ENCODE data around the gene XCL1. TPM values are rescaled to one million over a fixed set of nuclear protein-coding genes. Genes with fewer than 3 reads are reported as not detected.

XCL1 gene
- total RNA-seq, 1 experiment from 2014 or later = not detected

DNA sequence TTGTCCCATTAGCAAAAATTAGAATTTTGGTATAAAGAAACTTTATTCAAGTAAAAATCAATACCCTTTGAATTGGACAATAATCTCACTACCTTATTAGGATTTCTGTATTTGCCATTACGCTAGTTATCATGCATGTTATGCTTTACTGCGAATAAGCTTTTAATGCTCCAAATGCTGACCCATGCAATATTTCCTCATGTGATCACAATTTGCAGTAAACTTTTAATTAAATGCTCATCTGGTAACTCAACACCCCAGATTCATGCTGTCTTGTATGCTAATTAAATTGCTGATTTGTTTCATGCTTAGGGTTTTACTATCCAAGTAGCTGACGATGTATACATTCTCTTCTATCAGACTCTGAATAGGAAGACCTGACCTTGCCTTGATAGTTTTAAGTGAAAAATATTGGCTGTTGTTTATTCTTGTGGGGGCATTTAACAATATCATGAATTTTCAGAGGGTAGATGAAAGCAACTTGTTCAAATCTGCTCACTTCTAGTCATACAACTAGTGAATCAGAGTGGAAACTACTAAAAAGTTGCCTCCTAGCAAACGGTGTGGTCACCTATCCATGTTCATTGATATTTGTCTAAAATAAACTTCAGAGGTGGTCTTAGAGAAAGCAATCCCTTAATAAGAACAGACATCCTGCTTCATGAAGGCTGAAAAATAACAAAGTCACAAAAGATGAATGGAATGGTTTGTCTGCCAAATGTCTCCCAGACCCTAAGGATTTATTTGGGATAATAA is 5.6 kb downstream of the XCL1 start:
- RAD21 ChIA-PET (ENCODE audit: low non-redundant PET in 1 of 2, low total read pairs in 2 of 2, uncharacterized antibody in 2 of 2, unreplicated experiment in 2 of 2) = no interaction called here
- Histone ChIP-seq H2AFZ (ENCODE audit: low read depth, low read length, poor library complexity, severe bottlenecking) (no peak overlapping the region), H4K20me1 (ENCODE audit: insufficient read depth) (no peaks in the 10 kb centered on the region), H3K36me3 (ENCODE audit: control insufficient read depth in 1 of 2, insufficient read depth in 2 of 2, low read length in 2 of 2) (no peaks in the 10 kb centered on the region), H3K27me3 (ENCODE audit: insufficient read depth, low read length) (no peaks in the 10 kb centered on the region), H3K27ac (ENCODE audit: low read depth, low read length) (no peak overlapping the region), H3K4me2 (ENCODE audit: low read length) (no peak overlapping the region), H3K9ac (ENCODE audit: low read length) (no peak overlapping the region), H3K9me2 (ENCODE audit: insufficient read depth) (no peaks in the 10 kb centered on the region), H3K4me1 (ENCODE audit: control insufficient read depth in 1 of 2, insufficient read depth in 2 of 2, low read length in 2 of 2) (peaks cover 0 to 10% of the 10 kb centered on the region in 2 experiments; a peak in 1 of 4 replicates), H3K4me3 (replicated peaks in 1 of 2; ENCODE audit: low read depth in 1 of 2, low read length in 2 of 2) (no peak overlapping the region), H3K79me2 (ENCODE audit: insufficient read depth, low read length) (no peaks in the 10 kb centered on the region), H3K9me3 (ENCODE audit: control insufficient read depth in 1 of 2, insufficient read depth in 1 of 2, low read depth in 1 of 2, low read length in 2 of 2) (no peaks in the 10 kb centered on the region)
- CTCF ChIA-PET = no interaction called here
- POLR2A ChIA-PET = no interaction called here
- no peak for ATAC-seq
- BruUV-seq (replicated peaks) = no TSS peak
- DNase-seq (ENCODE audit: low read depth, low spot score) = no peak
- TF ChIP-seq, protein P1, sequence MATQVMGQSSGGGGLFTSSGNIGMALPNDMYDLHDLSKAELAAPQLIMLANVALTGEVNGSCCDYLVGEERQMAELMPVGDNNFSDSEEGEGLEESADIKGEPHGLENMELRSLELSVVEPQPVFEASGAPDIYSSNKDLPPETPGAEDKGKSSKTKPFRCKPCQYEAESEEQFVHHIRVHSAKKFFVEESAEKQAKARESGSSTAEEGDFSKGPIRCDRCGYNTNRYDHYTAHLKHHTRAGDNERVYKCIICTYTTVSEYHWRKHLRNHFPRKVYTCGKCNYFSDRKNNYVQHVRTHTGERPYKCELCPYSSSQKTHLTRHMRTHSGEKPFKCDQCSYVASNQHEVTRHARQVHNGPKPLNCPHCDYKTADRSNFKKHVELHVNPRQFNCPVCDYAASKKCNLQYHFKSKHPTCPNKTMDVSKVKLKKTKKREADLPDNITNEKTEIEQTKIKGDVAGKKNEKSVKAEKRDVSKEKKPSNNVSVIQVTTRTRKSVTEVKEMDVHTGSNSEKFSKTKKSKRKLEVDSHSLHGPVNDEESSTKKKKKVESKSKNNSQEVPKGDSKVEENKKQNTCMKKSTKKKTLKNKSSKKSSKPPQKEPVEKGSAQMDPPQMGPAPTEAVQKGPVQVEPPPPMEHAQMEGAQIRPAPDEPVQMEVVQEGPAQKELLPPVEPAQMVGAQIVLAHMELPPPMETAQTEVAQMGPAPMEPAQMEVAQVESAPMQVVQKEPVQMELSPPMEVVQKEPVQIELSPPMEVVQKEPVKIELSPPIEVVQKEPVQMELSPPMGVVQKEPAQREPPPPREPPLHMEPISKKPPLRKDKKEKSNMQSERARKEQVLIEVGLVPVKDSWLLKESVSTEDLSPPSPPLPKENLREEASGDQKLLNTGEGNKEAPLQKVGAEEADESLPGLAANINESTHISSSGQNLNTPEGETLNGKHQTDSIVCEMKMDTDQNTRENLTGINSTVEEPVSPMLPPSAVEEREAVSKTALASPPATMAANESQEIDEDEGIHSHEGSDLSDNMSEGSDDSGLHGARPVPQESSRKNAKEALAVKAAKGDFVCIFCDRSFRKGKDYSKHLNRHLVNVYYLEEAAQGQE (IDR thresholded peaks at IDR 0.05; ENCODE audit: low read depth) = no peak
- intact Hi-C loops (cut with micrococcal nuclease) = no loop called here

DNA sequence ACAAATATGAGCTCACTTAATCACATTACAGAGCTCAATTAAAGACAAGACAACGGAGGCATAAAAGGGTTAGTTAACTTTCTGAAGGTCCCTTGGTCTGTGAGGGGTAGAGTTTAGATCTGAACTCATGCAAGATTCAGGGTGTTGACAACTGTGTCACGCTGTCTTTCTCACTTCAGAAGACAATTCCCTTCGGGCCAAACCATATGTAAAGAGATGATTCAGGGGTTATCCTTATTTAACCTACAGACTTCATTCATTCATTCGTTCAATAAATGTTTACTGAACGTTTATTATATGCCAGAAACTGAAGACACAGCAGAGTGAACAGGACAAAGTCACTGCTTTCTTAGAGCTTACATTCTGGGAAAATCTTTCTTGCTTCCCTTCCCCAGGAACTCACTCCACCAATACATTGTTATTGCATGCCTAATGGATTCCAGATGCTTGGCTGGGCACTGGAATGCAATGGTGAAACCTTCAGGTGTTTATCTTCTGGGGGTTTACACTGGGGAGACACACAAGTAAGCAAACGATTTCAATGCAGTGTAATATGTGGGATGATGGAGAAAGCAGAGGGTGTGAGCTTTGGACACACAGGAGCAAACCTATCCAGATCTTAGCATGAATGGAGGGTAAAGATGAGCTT is 6.4 kb downstream of the XCL1 start:
- H3K4me2 ChIP-seq (ENCODE audit: low read length) = no peak overlapping the region

More for the DNA sequence above, 6.4 kb downstream of the XCL1 start:
- BruUV-seq (replicated peaks) = no TSS peak
- Histone ChIP-seq H3K9me3 (ENCODE audit: control insufficient read depth in 1 of 2, insufficient read depth in 1 of 2, low read depth in 1 of 2, low read length in 2 of 2) (no peaks in the 10 kb centered on the region), H3K9me2 (ENCODE audit: insufficient read depth) (no peaks in the 10 kb centered on the region), H3K27me3 (ENCODE audit: insufficient read depth, low read length) (no peaks in the 10 kb centered on the region), H4K20me1 (ENCODE audit: insufficient read depth) (no peaks in the 10 kb centered on the region), H3K9ac (ENCODE audit: low read length) (no peak overlapping the region), H3K79me2 (ENCODE audit: insufficient read depth, low read length) (no peaks in the 10 kb centered on the region), H3K4me3 (replicated peaks in 1 of 2; ENCODE audit: low read depth in 1 of 2, low read length in 2 of 2) (no peak overlapping the region), H2AFZ (ENCODE audit: low read depth, low read length, poor library complexity, severe bottlenecking) (no peak overlapping the region), H3K27ac (ENCODE audit: low read depth, low read length) (no peak overlapping the region), H3K36me3 (ENCODE audit: control insufficient read depth in 1 of 2, insufficient read depth in 2 of 2, low read length in 2 of 2) (no peaks in the 10 kb centered on the region), H3K4me1 (ENCODE audit: control insufficient read depth in 1 of 2, insufficient read depth in 2 of 2, low read length in 2 of 2) (peaks cover 0 to 10% of the 10 kb centered on the region in 2 experiments; a peak in 1 of 4 replicates)
- intact Hi-C loops (cut with micrococcal nuclease) = no loop called here
- CTCF ChIA-PET = no interaction called here
- no peak for TF ChIP-seq SRF (IDR thresholded peaks at IDR 0.05; ENCODE audit: low read depth)
- POLR2A ChIA-PET = no interaction called here
- RAD21 ChIA-PET (ENCODE audit: low non-redundant PET in 1 of 2, low total read pairs in 2 of 2, uncharacterized antibody in 2 of 2, unreplicated experiment in 2 of 2) = no interaction called here
- DNase-seq (ENCODE audit: low read depth, low spot score) (no peak), ATAC-seq (no peak)
